ES-I3 (cell line): ENCODE data around the gene GPR158.
"Not testable (repeated sequence)": the region's sequence is repeated elsewhere in the genome, so short reads cannot be mapped to it uniquely, and the experiment has no call there.

Source experiments
- H3K36me3 ChIP-seq: 2 replicates; pipeline ENCODE4 v1.6.1; 2013; ENCODE audit warnings: mild to moderate bottlenecking, low read length, control low read depth, moderate library complexity; ENCODE audit not compliant: insufficient read depth
- H3K4me1 ChIP-seq: 2 replicates; pipeline ENCODE4 v1.6.1; 2013; ENCODE audit warnings: mild to moderate bottlenecking, control low read depth, low read length; ENCODE audit not compliant: insufficient read depth
- H3K9ac ChIP-seq: 2 replicates; pipeline ENCODE4 v1.6.1; 2013; ENCODE audit warnings: low read depth, mild to moderate bottlenecking, low read length, moderate library complexity
- H3K9me3 ChIP-seq: 2 replicates; pipeline ENCODE4 v1.6.1; 2013; ENCODE audit warnings: mild to moderate bottlenecking, low read length, moderate library complexity; ENCODE audit not compliant: control insufficient read depth, insufficient read depth

GPR158 gene, protein sequence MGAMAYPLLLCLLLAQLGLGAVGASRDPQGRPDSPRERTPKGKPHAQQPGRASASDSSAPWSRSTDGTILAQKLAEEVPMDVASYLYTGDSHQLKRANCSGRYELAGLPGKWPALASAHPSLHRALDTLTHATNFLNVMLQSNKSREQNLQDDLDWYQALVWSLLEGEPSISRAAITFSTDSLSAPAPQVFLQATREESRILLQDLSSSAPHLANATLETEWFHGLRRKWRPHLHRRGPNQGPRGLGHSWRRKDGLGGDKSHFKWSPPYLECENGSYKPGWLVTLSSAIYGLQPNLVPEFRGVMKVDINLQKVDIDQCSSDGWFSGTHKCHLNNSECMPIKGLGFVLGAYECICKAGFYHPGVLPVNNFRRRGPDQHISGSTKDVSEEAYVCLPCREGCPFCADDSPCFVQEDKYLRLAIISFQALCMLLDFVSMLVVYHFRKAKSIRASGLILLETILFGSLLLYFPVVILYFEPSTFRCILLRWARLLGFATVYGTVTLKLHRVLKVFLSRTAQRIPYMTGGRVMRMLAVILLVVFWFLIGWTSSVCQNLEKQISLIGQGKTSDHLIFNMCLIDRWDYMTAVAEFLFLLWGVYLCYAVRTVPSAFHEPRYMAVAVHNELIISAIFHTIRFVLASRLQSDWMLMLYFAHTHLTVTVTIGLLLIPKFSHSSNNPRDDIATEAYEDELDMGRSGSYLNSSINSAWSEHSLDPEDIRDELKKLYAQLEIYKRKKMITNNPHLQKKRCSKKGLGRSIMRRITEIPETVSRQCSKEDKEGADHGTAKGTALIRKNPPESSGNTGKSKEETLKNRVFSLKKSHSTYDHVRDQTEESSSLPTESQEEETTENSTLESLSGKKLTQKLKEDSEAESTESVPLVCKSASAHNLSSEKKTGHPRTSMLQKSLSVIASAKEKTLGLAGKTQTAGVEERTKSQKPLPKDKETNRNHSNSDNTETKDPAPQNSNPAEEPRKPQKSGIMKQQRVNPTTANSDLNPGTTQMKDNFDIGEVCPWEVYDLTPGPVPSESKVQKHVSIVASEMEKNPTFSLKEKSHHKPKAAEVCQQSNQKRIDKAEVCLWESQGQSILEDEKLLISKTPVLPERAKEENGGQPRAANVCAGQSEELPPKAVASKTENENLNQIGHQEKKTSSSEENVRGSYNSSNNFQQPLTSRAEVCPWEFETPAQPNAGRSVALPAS (N-terminal part only)

DNA sequence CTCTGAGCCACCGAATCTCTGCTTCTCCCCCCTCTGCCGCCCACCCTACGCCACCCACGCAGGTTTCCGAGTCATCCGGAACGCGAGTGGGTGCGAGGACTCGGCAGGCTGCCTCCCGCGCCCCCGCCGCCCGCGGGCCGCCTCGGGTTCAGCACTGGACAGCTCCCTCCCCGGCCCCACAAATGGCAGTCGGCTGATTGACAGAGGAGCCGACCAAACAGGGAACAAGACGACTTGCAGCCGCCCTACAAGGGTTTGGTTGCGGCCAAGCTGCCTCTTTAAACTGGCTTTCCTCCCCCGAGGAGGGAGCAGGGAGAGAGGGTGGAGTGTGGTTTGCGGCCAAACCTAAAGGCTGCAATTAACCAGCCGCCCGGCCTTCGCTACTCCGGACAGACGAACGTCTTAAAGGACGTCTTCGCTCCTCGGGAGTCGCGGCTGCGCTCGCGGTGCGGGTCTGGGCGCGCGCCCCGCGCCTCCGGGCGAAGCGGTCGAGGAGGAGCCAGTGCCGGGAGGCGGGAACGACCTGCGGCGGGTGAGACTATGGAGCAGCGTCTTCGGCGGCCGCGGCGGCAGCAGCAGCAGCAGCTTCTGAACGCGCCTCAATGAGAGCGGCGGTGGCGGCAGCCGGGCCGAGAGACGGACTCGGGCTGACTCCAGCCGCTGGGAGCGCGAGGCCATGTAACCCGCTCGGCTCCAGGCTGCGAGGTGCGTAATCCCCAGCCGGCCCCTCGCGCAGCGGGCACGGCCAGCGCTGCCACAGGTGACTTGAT is at the start of gene GPR158:
TSS of gene GPR158 (plus strand) at position 541 of the 770 bp plus-strand sequence. CDS start 420 bp downstream, outside the sequence.
- Histone ChIP-seq H3K36me3 (no peaks in the 10 kb centered on the region), H3K4me1 (no peaks in the 10 kb centered on the region), H3K9me3 (no peaks in the 10 kb centered on the region), H3K9ac (peak within 1 kb of the TSS; percentile 80; the same call in 1 of the 2 replicates)

DNA sequence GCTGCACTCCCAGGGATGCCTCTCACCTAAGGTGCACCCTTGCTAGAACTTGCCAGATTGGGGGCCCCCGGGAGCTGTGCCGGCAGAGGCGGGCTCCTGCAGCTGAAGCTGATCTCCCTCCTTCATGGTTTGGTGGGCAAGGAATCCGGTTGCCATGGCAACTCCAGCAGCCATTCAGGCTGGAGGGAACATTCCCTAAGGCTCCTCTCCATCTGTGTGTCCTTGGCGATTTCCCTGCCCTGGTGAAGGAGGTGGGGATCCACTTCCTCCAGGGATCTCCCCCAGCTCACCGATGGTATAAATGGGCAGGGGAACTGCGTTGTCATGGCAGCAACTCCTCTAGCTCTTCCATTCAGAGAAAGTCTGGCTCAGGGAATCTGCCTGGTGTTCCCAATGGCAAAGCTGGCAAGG is 49.6 kb upstream of the GPR158 start:
- H3K9ac ChIP-seq = no peak overlapping the region

DNA sequence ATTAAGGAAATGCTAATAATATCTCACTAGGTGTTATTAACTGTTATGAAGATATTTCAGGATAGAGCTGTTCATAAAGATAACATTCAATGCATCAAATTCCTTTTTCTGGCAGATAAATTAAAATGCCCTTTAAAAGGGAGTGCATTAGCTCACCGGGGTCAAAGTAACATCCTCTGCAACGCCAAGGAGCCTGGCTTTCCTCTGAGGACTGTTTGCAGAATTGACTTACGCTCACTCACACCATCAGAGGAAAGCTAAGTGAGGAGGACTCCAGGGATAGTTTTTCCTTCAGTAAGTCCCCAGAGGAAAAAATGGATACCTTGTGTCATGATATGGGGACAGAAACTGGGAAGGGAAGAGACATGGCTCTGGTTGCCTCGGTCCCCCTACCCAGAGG is 45.2 kb upstream of the GPR158 start:
- Histone ChIP-seq H3K4me1 (no peaks in the 10 kb centered on the region), H3K9me3 (peaks cover 3% of the 10 kb centered on the region; the same call in 1 of the 2 replicates), H3K9ac (no peak overlapping the region), H3K36me3 (no peaks in the 10 kb centered on the region)

More for the DNA sequence above, 49.6 kb upstream of the GPR158 start:
- no peaks in the 10 kb centered on the region for H3K36me3 ChIP-seq
- H3K9me3 ChIP-seq = no peaks in the 10 kb centered on the region; the same call in 1 of the 2 replicates
- H3K4me1 ChIP-seq = no peaks in the 10 kb centered on the region

DNA sequence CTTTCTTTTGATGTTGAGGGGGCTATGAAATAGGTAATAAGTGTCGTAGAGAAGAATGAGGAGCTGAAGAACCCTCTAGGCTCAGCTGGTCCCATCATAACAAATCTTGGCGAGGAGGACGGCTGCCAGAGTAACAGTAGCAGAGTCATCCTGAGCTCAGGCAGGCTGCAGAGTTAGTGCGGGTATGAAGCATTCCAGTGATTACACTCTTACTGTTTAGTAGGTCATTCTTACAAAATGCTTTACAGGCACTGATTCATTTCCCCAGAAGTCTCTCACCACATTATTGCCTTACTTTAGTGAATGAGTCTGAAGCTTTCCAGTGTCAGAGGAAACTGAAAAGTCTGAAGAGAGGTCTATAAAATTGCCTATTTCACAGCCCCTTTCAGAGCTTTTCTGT is 43.9 kb upstream of the GPR158 start:
- H3K9ac ChIP-seq = no peak overlapping the region
- H3K9me3 ChIP-seq = peaks cover 3% of the 10 kb centered on the region; the same call in 1 of the 2 replicates
- no peaks in the 10 kb centered on the region for H3K36me3 ChIP-seq
- H3K4me1 ChIP-seq = no peaks in the 10 kb centered on the region

DNA sequence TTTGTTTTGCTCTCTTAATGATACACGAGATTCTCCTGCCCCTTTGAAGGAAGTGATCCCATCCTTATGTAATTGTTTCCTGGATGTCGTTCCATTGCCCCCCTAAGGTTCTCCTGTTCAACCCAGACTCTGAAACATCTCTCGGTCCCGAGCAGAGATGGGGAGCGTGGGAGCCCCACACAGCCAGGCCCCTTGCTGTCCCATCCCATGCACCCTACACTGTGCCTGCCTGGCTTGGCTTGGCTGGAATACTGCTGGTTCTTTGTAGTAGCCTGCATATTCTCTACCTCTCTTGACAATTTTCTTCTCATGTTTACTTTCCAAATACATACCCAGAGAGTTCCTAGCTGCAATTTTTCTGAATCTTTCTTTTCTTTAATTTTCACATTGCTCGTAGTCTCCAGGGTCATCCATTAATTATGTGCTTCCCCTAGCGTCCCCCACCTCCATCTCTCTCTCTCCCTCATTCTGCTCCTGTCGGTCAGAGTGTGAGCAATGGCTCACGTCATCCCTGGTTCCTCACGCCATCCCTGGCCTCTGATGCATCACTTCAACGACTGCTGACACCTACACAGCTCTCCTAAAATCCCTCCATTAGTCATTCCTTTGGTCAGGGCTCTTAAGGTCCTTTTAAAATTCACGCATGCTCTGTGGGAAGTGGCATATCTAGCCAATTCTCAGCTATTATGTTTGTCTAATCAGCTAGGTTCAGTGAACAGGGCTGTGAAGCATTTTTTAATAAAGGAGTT is 32.5 kb upstream of the GPR158 start:
- H3K9ac ChIP-seq = no peak overlapping the region

DNA sequence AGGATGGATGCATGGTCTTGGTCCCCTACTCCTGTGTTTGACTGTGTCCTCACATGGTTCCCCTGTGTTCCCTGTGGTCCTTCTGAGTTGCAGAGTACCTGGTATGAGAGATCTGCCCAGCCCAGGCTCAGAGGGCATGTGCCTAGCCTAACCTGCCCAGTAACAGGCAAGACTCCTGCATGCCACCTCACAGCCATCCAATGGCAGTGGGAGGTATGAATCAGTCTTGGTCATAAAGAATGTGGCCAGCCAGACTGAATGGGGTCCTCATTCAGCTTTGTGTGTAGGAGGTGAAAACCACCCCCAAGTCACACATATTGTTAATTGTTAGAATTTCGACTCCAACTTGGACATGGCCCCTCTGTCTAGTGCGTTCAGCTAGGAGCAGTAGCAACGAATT is 17.2 kb upstream of the GPR158 start:
- Histone ChIP-seq H3K36me3 (no peaks in the 10 kb centered on the region), H3K9me3 (no peaks in the 10 kb centered on the region), H3K4me1 (no peaks in the 10 kb centered on the region), H3K9ac (no peak overlapping the region)

More for the DNA sequence above, 32.5 kb upstream of the GPR158 start:
- H3K4me1 ChIP-seq = no peaks in the 10 kb centered on the region
- no peaks in the 10 kb centered on the region for H3K36me3 ChIP-seq
- no peaks in the 10 kb centered on the region for H3K9me3 ChIP-seq

DNA sequence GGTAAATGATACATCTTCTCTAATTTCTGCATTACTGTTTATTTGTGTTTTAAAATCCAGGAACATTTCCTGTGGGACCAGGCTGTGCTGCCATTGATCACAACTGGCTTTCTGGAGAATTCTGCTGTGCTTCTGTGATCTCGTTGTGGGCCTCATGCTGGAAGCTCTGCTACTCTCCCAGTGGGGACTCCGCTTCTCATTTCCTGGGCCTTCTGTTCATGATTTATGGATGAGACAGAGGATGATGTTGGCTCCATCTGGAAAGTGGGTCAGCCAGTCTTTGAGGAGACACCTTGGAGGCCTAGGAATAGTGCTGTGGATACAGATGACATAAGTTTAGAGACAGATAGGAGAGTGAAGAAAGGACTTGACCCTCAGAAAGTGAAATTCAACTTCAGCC is 15.2 kb upstream of the GPR158 start:
- no peaks in the 10 kb centered on the region for H3K36me3 ChIP-seq
- H3K9me3 ChIP-seq = no peaks in the 10 kb centered on the region
- no peaks in the 10 kb centered on the region for H3K4me1 ChIP-seq
- H3K9ac ChIP-seq = no peak overlapping the region

DNA sequence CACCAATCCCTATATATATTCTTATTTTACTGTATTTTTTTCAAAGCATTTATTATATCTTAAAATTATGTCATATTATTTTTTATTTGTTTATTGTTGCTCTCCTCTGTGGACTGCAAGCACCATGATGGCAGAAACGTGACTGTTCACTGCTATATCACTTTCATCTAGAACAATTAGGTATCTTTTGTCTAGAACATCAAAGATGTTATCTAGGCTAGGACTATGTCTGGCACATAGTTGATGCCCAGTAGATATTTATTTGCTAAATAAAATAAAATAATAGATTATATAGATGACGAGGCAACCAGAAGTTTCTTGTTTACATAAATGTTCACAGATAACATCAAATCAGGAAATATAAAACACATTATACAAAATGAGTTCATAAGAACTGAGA is 12.4 kb upstream of the GPR158 start:
- no peaks in the 10 kb centered on the region for H3K36me3 ChIP-seq
- H3K4me1 ChIP-seq = no peaks in the 10 kb centered on the region
- H3K9ac ChIP-seq = no peak overlapping the region
- no peaks in the 10 kb centered on the region for H3K9me3 ChIP-seq

DNA sequence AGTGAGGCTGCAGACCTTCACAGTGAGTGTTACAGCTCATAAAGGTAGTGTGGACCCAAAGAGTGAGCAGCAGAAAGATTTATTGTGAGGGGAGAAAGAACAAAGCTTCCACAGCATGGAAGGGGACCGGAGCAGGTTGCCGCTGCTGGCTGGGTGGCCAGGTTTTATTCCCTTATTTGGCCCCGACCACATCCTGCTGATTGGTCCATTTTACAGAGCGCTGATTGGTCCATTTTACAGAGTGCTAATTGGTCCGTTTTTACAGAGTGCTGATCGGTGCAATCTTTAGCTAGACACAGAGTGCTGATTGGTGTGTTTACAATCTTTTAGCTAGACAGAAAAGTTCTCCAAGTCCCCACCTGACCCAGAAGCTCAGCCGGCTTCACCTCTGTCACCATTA is 11.3 kb upstream of the GPR158 start:
- H3K9me3 ChIP-seq, H3K36me3 ChIP-seq, H3K9ac ChIP-seq, H3K4me1 ChIP-seq: not testable (repeated sequence)

DNA sequence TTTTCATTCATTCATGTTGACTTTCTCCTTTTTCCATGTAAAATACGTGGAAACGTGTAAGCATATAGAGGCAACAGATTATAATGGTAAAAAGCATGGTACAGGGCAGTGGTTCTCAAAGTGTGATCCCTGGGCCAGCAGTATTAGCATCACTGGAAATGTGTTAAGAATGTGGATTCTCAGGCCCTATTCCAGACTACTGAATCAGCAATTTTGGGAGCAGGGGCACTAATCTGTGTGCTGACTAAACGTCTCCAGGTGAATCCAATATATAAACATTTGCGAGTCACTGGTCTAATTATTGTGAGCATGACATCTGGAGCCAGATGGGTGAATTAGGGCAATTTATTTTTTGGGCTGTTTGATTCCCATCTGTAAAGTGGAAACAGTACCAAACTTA is 5.1 kb upstream of the GPR158 start:
- H3K4me1 ChIP-seq = no peaks in the 10 kb centered on the region
- no peak overlapping the region for H3K9ac ChIP-seq

DNA sequence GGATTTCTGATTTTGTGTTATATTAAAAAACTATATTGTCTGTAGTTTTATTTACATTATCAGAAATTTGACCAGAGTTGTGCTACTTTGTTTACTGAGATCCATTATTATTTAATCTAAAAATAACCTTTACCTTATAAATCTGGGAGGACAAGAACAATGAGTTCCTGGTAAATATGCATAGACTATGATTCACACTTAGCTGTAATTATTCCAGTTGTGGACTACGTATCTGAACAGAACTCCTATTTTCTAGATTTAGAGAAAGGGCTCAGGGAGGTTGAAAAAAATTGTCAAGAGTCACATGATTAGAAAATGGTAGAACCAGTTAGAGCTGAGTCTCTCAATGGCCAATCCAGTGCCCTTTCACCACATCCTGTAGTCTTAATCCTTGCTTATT is 4.2 kb upstream of the GPR158 start:
- Histone ChIP-seq H3K9me3 (no peaks in the 10 kb centered on the region), H3K4me1 (no peaks in the 10 kb centered on the region), H3K9ac (no peak overlapping the region), H3K36me3 (no peaks in the 10 kb centered on the region)

More for the DNA sequence above, 5.1 kb upstream of the GPR158 start:
- no peaks in the 10 kb centered on the region for H3K9me3 ChIP-seq
- no peaks in the 10 kb centered on the region for H3K36me3 ChIP-seq

DNA sequence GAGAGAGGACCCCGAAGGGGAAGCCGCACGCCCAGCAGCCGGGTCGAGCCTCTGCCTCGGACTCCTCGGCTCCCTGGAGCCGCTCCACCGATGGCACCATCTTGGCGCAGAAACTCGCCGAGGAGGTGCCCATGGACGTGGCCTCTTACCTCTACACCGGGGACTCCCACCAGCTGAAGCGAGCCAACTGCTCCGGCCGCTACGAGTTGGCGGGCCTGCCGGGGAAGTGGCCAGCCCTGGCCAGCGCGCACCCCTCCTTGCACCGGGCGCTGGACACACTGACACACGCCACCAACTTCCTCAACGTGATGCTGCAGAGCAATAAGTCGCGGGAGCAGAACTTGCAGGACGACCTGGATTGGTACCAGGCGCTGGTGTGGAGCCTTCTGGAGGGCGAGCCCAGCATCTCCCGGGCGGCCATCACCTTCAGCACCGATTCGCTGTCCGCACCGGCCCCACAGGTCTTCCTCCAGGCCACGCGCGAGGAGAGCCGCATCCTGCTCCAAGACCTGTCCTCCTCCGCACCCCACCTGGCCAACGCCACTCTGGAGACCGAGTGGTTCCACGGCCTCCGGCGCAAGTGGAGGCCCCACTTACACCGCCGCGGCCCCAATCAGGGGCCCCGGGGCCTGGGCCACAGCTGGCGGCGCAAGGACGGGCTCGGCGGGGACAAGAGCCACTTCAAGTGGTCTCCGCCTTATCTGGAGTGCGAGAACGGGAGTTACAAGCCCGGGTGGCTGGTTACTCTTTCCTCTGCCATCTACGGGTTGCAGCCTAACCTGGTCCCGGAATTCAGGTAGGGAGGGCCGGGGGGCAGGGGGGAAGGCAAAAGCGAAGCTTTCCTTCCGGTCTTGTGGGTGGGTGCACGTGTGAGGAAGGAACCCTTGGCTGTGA is 973 bp downstream of the GPR158 start:
- Histone ChIP-seq H3K4me1 (no peaks in the 10 kb centered on the region), H3K9me3 (no peaks in the 10 kb centered on the region), H3K9ac (peak overlapping the region; percentile 80), H3K36me3 (no peaks in the 10 kb centered on the region)
